ENCODE measurements around the gene UBR1. TPM values are rescaled to one million over a fixed set of nuclear protein-coding genes. Genes with fewer than 3 reads are reported as not detected.
"Not testable (repeated sequence)": the region's sequence is repeated elsewhere in the genome, so short reads cannot be mapped to it uniquely, and the experiment has no call there.

The UBR1 gene
- polyA plus RNA-seq, 1 donor = 18.4 TPM

DNA sequence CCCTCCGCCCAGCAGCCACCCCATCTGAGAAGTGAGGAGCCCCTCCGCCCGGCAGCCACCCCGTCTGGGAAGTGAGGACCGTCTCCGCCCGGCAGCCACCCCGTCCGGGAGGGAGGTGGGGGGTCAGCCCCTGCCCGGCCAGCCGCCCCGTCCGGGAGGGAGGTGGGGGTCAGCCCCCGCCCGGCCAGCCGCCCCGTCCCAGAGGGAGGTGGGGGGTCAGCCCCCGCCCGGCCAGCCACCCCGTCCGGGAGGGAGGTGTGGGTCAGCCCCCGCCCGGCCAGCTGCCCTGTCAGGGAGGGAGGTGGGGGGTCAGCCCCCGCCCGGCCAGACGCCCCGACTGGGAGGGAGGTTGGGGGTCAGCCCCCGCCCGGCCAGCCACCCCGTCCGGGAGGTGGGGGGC is 91.2 kb downstream of the UBR1 start:
- peaks cover 28% of the 10 kb centered on the region for H3K36me3 ChIP-seq (ENCODE audit: control insufficient read depth, insufficient read depth, low read length)
- H3K4me1 ChIP-seq (ENCODE audit: control insufficient read depth, insufficient read depth, low read length); DNase-seq; H3K27ac ChIP-seq (ENCODE audit: low read length); H3K4me3 ChIP-seq (ENCODE audit: low read length); H3K27me3 ChIP-seq (ENCODE audit: control insufficient read depth, insufficient read depth, low read length); H3K9me3 ChIP-seq (ENCODE audit: control insufficient read depth, low read depth, low read length): not testable (repeated sequence)
- WGBS (ENCODE audit: insufficient coverage, low lambda C conversion rate) = no CpG with 5 or more reads among the region's 31 CpGs

GRCh38 chr15:43009206-43009605 is 96.6 kb downstream of the UBR1 start:
- no peaks in the 10 kb centered on the region for H3K27me3 ChIP-seq (ENCODE audit: control insufficient read depth, insufficient read depth, low read length)
- no peaks in the 10 kb centered on the region for H3K4me1 ChIP-seq (ENCODE audit: control insufficient read depth, insufficient read depth, low read length)
- peaks cover 48% of the 10 kb centered on the region for H3K36me3 ChIP-seq (ENCODE audit: control insufficient read depth, insufficient read depth, low read length)
- H3K9me3 ChIP-seq (ENCODE audit: control insufficient read depth, low read depth, low read length) = peaks cover 24% of the 10 kb centered on the region
- no peak for DNase-seq
- no CpG with 5 or more reads among the region's 3 CpGs for WGBS (ENCODE audit: insufficient coverage, low lambda C conversion rate)
- no peak overlapping the region for H3K27ac ChIP-seq (ENCODE audit: low read length)
- H3K4me3 ChIP-seq (ENCODE audit: low read length) = no peak overlapping the region

DNA sequence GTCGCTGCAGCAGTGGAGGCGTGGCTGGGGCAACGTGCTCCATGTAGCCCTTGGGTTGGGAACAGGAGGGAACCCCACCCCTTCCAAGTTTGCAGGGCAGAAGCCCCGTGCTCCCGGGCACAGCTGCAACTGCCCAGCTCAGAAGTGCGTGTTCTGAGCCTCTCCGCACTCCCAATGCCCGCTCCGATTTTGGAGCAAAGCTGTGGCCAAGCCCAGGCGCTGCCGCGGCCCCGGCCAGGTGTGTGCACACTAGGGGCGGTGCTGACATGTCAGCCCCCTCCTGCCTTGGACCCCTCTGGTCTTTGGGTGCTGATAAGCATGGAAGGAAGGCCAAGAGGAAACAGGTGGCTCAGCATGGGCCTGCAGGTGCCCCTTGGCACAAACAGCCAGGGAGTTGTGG is 97.7 kb downstream of the UBR1 start:
- Histone ChIP-seq H3K27ac (ENCODE audit: low read length) (no peak overlapping the region), H3K36me3 (ENCODE audit: control insufficient read depth, insufficient read depth, low read length) (peaks cover 53% of the 10 kb centered on the region), H3K4me3 (ENCODE audit: low read length) (no peak overlapping the region), H3K27me3 (ENCODE audit: control insufficient read depth, insufficient read depth, low read length) (no peaks in the 10 kb centered on the region), H3K9me3 (ENCODE audit: control insufficient read depth, low read depth, low read length) (peaks cover 26% of the 10 kb centered on the region), H3K4me1 (ENCODE audit: control insufficient read depth, insufficient read depth, low read length) (no peaks in the 10 kb centered on the region)
- no CpG with 5 or more reads among the region's 14 CpGs for WGBS (ENCODE audit: insufficient coverage, low lambda C conversion rate)
- no peak for DNase-seq

- DNase-seq = no peak
- Histone ChIP-seq H3K4me1 (ENCODE audit: control insufficient read depth, insufficient read depth, low read length) (no peaks in the 10 kb centered on the region), H3K36me3 (ENCODE audit: control insufficient read depth, insufficient read depth, low read length) (peaks cover 52% of the 10 kb centered on the region), H3K27ac (ENCODE audit: low read length) (no peak overlapping the region), H3K9me3 (ENCODE audit: control insufficient read depth, low read depth, low read length) (peaks cover 26% of the 10 kb centered on the region), H3K4me3 (ENCODE audit: low read length) (no peak overlapping the region), H3K27me3 (ENCODE audit: control insufficient read depth, insufficient read depth, low read length) (no peaks in the 10 kb centered on the region)
- 100% methylated on average over 1 of the region's 1 CpG for WGBS (ENCODE audit: insufficient coverage, low lambda C conversion rate)
These were observed 98.3 kb downstream of the UBR1 start for GRCh38 chr15:43007551-43007950.

GRCh38 chr15:43006991-43007390 is 98.8 kb downstream of the UBR1 start:
- H3K27ac ChIP-seq (ENCODE audit: low read length) = no peak overlapping the region
- no peaks in the 10 kb centered on the region for H3K4me1 ChIP-seq (ENCODE audit: control insufficient read depth, insufficient read depth, low read length)
- DNase-seq = no peak
- H3K36me3 ChIP-seq (ENCODE audit: control insufficient read depth, insufficient read depth, low read length) = peaks cover 58% of the 10 kb centered on the region
- H3K9me3 ChIP-seq (ENCODE audit: control insufficient read depth, low read depth, low read length) = peaks cover 26% of the 10 kb centered on the region
- no CpG with 5 or more reads among the region's 3 CpGs for WGBS (ENCODE audit: insufficient coverage, low lambda C conversion rate)
- H3K27me3 ChIP-seq (ENCODE audit: control insufficient read depth, insufficient read depth, low read length) = no peaks in the 10 kb centered on the region
- no peak overlapping the region for H3K4me3 ChIP-seq (ENCODE audit: low read length)

GRCh38 chr15:43004886-43005595 is 100.8 kb downstream of the UBR1 start:
- not testable (repeated sequence) for H3K4me1 ChIP-seq (ENCODE audit: control insufficient read depth, insufficient read depth, low read length); H3K27ac ChIP-seq (ENCODE audit: low read length); H3K27me3 ChIP-seq (ENCODE audit: control insufficient read depth, insufficient read depth, low read length); DNase-seq; H3K4me3 ChIP-seq (ENCODE audit: low read length)
- peaks cover 50% of the 10 kb centered on the region for H3K36me3 ChIP-seq (ENCODE audit: control insufficient read depth, insufficient read depth, low read length)
- H3K9me3 ChIP-seq (ENCODE audit: control insufficient read depth, low read depth, low read length) = peaks cover 26% of the 10 kb centered on the region
- WGBS (ENCODE audit: insufficient coverage, low lambda C conversion rate) = no CpG with 5 or more reads among the region's 42 CpGs

DNA sequence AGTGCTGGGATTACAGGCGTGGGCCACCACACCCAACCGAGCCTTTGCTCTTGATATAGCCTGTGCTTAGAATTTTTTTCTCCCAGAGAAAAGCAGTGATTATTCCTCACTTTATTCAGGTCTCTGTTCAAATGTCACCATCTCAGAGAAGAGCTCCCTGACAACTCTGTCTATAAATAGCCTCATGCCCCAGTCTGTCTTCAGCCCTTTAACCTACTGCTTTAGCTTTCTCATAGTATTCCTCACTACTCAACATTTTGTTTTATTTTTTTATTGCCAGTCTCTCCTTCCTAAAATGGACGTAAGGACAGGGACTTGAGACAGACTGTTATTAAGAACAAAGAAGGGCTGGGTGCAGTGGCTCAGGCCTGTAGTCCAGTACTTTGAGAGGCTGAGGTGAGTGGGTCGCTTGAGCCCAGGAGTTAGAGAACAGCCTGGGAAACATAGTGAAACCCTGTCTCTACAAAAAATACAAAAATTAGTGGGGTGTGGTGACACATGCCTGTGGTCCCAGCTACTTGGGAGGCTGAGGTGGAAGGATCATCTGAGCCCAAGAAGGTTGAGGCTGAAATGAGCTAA is 106.5 kb downstream of the UBR1 start:
- Histone ChIP-seq H3K4me1 (ENCODE audit: control insufficient read depth, insufficient read depth, low read length) (no peaks in the 10 kb centered on the region), H3K4me3 (ENCODE audit: low read length) (no peak overlapping the region), H3K27me3 (ENCODE audit: control insufficient read depth, insufficient read depth, low read length) (no peaks in the 10 kb centered on the region), H3K36me3 (ENCODE audit: control insufficient read depth, insufficient read depth, low read length) (peaks cover 30% of the 10 kb centered on the region), H3K27ac (ENCODE audit: low read length) (no peak overlapping the region), H3K9me3 (ENCODE audit: control insufficient read depth, low read depth, low read length) (peaks cover 3% of the 10 kb centered on the region)
- 100% methylated on average over 1 of the region's 4 CpGs for WGBS (ENCODE audit: insufficient coverage, low lambda C conversion rate)
- DNase-seq = no peak

DNA sequence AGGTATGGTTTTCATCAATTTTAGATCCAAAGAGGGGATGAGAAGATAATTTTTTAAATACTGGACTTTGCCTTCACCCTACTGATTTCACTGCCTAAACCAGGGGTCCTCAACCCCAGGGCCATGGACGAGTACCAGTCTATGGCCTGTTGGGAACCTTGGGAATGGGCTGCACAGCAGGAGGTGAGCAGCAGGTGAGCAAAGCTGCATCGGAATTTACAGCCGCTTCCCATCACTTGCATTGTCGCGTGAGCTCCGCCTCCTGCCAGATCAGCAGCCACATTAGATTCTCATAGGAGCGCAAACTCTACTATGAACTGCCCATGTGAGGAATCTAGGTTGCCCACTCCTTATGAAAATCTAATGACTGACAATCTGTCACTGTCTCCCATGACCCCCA is 109.0 kb downstream of the UBR1 start:
- Histone ChIP-seq H3K27ac (ENCODE audit: low read length) (no peak overlapping the region), H3K27me3 (ENCODE audit: control insufficient read depth, insufficient read depth, low read length) (no peaks in the 10 kb centered on the region), H3K4me3 (ENCODE audit: low read length) (no peak overlapping the region), H3K9me3 (ENCODE audit: control insufficient read depth, low read depth, low read length) (no peaks in the 10 kb centered on the region), H3K36me3 (ENCODE audit: control insufficient read depth, insufficient read depth, low read length) (peaks cover 23% of the 10 kb centered on the region), H3K4me1 (ENCODE audit: control insufficient read depth, insufficient read depth, low read length) (no peaks in the 10 kb centered on the region)
- WGBS (ENCODE audit: insufficient coverage, low lambda C conversion rate) = no CpG with 5 or more reads among the region's 7 CpGs
- no peak for DNase-seq

GRCh38 chr15:42994546-42994945 is 111.3 kb downstream of the UBR1 start:
- 86% methylated on average over 2 of the region's 2 CpGs for WGBS (ENCODE audit: insufficient coverage, low lambda C conversion rate)
- Histone ChIP-seq H3K27ac (ENCODE audit: low read length) (no peak overlapping the region), H3K9me3 (ENCODE audit: control insufficient read depth, low read depth, low read length) (no peaks in the 10 kb centered on the region), H3K4me1 (ENCODE audit: control insufficient read depth, insufficient read depth, low read length) (no peaks in the 10 kb centered on the region), H3K36me3 (ENCODE audit: control insufficient read depth, insufficient read depth, low read length) (peaks cover 28% of the 10 kb centered on the region), H3K27me3 (ENCODE audit: control insufficient read depth, insufficient read depth, low read length) (no peaks in the 10 kb centered on the region), H3K4me3 (ENCODE audit: low read length) (no peak overlapping the region)
- DNase-seq = no peak

GRCh38 chr15:42992626-42993025 is 113.2 kb downstream of the UBR1 start:
- Histone ChIP-seq H3K4me3 (ENCODE audit: low read length) (no peak overlapping the region), H3K27me3 (ENCODE audit: control insufficient read depth, insufficient read depth, low read length) (no peaks in the 10 kb centered on the region), H3K27ac (ENCODE audit: low read length) (no peak overlapping the region), H3K9me3 (ENCODE audit: control insufficient read depth, low read depth, low read length) (no peaks in the 10 kb centered on the region), H3K4me1 (ENCODE audit: control insufficient read depth, insufficient read depth, low read length) (no peaks in the 10 kb centered on the region), H3K36me3 (ENCODE audit: control insufficient read depth, insufficient read depth, low read length) (peaks cover 32% of the 10 kb centered on the region)
- DNase-seq = no peak
- WGBS (ENCODE audit: insufficient coverage, low lambda C conversion rate) = no CpG with 5 or more reads among the region's 3 CpGs
